Measurements from ENCODE around the gene R3HDM4.

R3HDM4 gene

GRCh38 chr19:918481-919198 is 5.6 kb upstream of the R3HDM4 start:
- DNase-seq (ENCODE audit: low read depth), result no peak
- H3K4me3 ChIP-seq (ENCODE audit: low read depth, low read length), result 0 out of 2 replicates have a peak overlapping the region, but pooled peaks have one; percentile 7
- TF ChIP-seq CTCF (IDR thresholded peaks at IDR 0.05; ENCODE audit: control insufficient read depth, extremely low read depth, insufficient read depth), result no peak

- H3K4me3 ChIP-seq (ENCODE audit: low read depth, low read length), result no peak overlapping the region
- DNase-seq (ENCODE audit: low read depth), result no peak
- no peak for TF ChIP-seq CTCF (IDR thresholded peaks at IDR 0.05; ENCODE audit: control insufficient read depth, extremely low read depth, insufficient read depth)
These were observed 5.1 kb upstream of the R3HDM4 start for GRCh38 chr19:918152-918437.

- 0 out of 2 replicates have a peak, but pooled peaks have one; percentile 19 for TF ChIP-seq CTCF (IDR thresholded peaks at IDR 0.05; ENCODE audit: control insufficient read depth, extremely low read depth, insufficient read depth)
- H3K4me3 ChIP-seq (ENCODE audit: low read depth, low read length), result no peak within 1 kb of the TSS
- DNase-seq (ENCODE audit: low read depth), result no peak
These were observed 4.5 kb upstream of the R3HDM4 start, which contains the start of gene KISS1R for GRCh38 chr19:917323-918151. Gene KISS1R, plus strand, starts transcription at chr19:917333. Its CDS starts 170 bp downstream, at chr19:917503.

- no peak overlapping the region for H3K4me3 ChIP-seq (ENCODE audit: low read depth, low read length)
- no peak for TF ChIP-seq CTCF (IDR thresholded peaks at IDR 0.05; ENCODE audit: control insufficient read depth, extremely low read depth, insufficient read depth)
- DNase-seq (ENCODE audit: low read depth), result no peak
These were observed 3.8 kb upstream of the R3HDM4 start for GRCh38 chr19:916645-917322.

GRCh38 chr19:912181-913079 is 589 bp downstream of the R3HDM4 start:
- peak overlapping the region; percentile 77 for H3K4me3 ChIP-seq (ENCODE audit: low read depth, low read length)
- TF ChIP-seq CTCF (IDR thresholded peaks at IDR 0.05; ENCODE audit: control insufficient read depth, extremely low read depth, insufficient read depth), result no peak
- DNase-seq (ENCODE audit: low read depth), result no peak
